Measurements from ENCODE around the gene SERTAD3.
"Not testable (repeated sequence)": the region's sequence is repeated elsewhere in the genome, so short reads cannot be mapped to it uniquely, and the experiment has no call there.

Gene SERTAD3

DNA sequence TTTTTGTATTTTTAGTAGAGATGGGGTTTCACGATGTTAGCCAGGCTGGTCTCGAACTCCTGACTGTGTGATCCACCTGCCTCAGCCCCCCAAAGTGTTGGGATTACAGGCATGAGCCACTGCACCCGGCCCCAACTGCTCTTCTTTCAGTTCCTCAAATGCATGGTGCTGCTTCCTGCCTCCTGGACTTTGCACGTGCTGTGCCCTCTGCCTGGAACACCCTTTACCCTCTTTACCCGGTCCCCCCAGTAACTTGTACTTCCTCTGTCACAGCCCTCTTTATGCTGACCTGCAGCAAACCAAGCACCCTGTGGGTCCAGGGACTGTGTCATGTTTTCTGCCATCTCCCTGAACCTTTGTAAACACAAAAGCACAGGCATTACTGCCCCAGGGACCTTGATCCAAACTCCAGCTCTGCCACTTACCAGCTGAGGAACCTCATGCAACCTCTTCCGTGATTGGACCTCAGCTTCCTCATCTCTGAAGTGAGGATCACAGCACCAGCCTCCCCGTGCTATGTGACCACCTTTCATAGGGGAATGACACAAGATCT, 17.6 kb upstream of the SERTAD3 start:
- no peak for TF ChIP-seq CTCF (IDR thresholded peaks at IDR 0.05; ENCODE audit: low read depth, low read length)
- no peak overlapping the region for H3K4me3 ChIP-seq (ENCODE audit: low read depth, low read length)
- DNase-seq: no peak
- H3K36me3 ChIP-seq: no peaks in the 10 kb centered on the region
- no peaks in the 10 kb centered on the region for H3K9me3 ChIP-seq
- peaks cover 7% of the 10 kb centered on the region for H3K27me3 ChIP-seq
- peaks cover 12% of the 10 kb centered on the region for H3K4me1 ChIP-seq

- Histone ChIP-seq H3K4me1 (peaks cover 7% of the 10 kb centered on the region; the same call in 1 of the 2 replicates), H3K27me3 (no peaks in the 10 kb centered on the region), H3K36me3 (no peaks in the 10 kb centered on the region), H3K9me3 (no peaks in the 10 kb centered on the region), H3K4me3 (ENCODE audit: low read depth, low read length) (no peak overlapping the region)
- no peak for TF ChIP-seq CTCF (IDR thresholded peaks at IDR 0.05; ENCODE audit: low read depth, low read length)
- DNase-seq: no peak
Measured at GRCh38 chr19:40460185-40460584, 16.1 kb upstream of the SERTAD3 start.

DNA sequence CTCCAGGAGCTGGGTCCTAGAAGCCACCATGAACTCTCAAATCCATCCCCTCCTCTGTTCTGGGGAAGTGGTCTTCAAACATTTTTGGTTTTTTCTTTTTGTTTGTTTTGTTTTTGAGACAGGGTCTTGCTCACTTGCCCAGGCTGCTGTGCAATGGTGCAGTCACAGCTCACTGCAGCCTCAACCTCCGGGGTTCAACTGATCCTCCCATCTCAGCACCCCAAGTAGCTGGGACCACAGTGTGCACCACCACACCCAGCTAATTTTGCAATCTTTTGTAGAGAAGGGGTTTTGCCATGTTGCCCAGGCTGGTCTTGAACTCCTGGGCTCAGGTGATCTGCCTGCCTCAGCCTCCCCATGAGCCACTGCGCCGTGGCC, 14.5 kb upstream of the SERTAD3 start:
- H3K4me3 ChIP-seq (ENCODE audit: low read depth, low read length): no peak overlapping the region
- DNase-seq: no peak
- no peaks in the 10 kb centered on the region for H3K9me3 ChIP-seq
- no peak for TF ChIP-seq CTCF (IDR thresholded peaks at IDR 0.05; ENCODE audit: low read depth, low read length)
- no peaks in the 10 kb centered on the region for H3K36me3 ChIP-seq
- H3K27me3 ChIP-seq: no peaks in the 10 kb centered on the region
- no peaks in the 10 kb centered on the region for H3K4me1 ChIP-seq

GRCh38 chr19:40457953-40458596, 13.9 kb upstream of the SERTAD3 start:
- no peak for TF ChIP-seq CTCF (IDR thresholded peaks at IDR 0.05; ENCODE audit: low read depth, low read length)
- Histone ChIP-seq H3K27me3 (no peaks in the 10 kb centered on the region), H3K9me3 (no peaks in the 10 kb centered on the region), H3K4me1 (no peaks in the 10 kb centered on the region), H3K36me3 (no peaks in the 10 kb centered on the region), H3K4me3 (ENCODE audit: low read depth, low read length) (no peak overlapping the region)
- no peak for DNase-seq

DNA sequence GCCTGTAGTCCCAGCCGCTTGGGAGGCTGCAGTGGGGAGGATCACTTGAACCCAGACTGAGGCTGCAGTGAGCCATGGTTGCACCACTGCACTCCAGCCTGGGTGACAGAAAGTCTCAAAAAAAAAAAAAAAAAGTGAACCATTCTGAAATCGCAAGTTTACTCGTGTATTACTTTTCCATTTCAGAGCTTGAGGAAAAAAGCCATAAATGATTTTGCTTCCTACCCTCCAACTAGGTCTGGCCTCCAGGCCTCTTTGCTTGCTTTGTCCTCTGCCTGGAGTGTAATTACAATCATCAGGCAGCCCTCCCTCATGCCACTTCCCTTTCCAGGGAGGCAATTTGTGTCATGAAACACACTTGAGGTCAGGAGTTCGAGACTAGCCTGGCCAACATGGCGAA, 12.9 kb upstream of the SERTAD3 start:
- no peak for DNase-seq
- H3K4me3 ChIP-seq (ENCODE audit: low read depth, low read length): no peak overlapping the region
- H3K27me3 ChIP-seq: no peaks in the 10 kb centered on the region
- no peak for TF ChIP-seq CTCF (IDR thresholded peaks at IDR 0.05; ENCODE audit: low read depth, low read length)
- no peaks in the 10 kb centered on the region for H3K4me1 ChIP-seq
- no peaks in the 10 kb centered on the region for H3K9me3 ChIP-seq
- H3K36me3 ChIP-seq: no peaks in the 10 kb centered on the region

- H3K4me3 ChIP-seq (ENCODE audit: low read depth, low read length); H3K4me1 ChIP-seq; H3K9me3 ChIP-seq; H3K27me3 ChIP-seq; H3K36me3 ChIP-seq; DNase-seq: not testable (repeated sequence)
Measured at GRCh38 chr19:40453943-40454342, 9.8 kb upstream of the SERTAD3 start.

Data from BE2C (cell line).